Measurements from ENCODE around the gene RALGPS2.

DNA sequence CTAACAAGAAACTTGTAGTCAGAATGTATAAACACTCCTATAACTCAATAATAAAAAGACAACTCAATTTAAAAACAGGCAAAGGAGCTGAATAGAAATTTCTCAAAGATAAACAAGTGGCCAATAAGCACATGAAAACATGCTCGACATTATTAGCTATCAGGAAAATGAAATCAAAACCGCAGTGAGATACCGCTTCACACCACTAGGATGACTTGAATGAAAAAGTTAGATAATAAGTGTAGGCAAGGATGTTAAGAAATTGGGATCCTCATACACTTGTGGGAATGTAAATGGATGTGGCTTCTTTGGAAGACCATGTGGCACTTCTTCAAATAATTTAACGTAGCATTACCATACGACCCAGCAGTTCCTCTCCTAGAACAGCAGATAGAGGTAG, 8.9 kb downstream of the RALGPS2 start:
- TF ChIP-seq, protein P1, sequence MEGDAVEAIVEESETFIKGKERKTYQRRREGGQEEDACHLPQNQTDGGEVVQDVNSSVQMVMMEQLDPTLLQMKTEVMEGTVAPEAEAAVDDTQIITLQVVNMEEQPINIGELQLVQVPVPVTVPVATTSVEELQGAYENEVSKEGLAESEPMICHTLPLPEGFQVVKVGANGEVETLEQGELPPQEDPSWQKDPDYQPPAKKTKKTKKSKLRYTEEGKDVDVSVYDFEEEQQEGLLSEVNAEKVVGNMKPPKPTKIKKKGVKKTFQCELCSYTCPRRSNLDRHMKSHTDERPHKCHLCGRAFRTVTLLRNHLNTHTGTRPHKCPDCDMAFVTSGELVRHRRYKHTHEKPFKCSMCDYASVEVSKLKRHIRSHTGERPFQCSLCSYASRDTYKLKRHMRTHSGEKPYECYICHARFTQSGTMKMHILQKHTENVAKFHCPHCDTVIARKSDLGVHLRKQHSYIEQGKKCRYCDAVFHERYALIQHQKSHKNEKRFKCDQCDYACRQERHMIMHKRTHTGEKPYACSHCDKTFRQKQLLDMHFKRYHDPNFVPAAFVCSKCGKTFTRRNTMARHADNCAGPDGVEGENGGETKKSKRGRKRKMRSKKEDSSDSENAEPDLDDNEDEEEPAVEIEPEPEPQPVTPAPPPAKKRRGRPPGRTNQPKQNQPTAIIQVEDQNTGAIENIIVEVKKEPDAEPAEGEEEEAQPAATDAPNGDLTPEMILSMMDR (IDR thresholded peaks at IDR 0.05), result peak in 1 of 6 experiments; percentile 31
- no peak for TF ChIP-seq POLR2A (IDR thresholded peaks at IDR 0.05)

All from adrenal gland (tissue), 5 donors.